GM21515 (cell line): ENCODE results near the gene NSUN2.
"Not testable (repeated sequence)": the region's sequence is repeated elsewhere in the genome, so short reads cannot be mapped to it uniquely, and the experiment has no call there.

Experiments used
- ATAC-seq: cut with Tn5 transposase; IDR thresholded peaks from one replicate; pipeline ENCODE4 v1.9.1; 2021; ENCODE audit not compliant: unreplicated experiment

Gene NSUN2

DNA sequence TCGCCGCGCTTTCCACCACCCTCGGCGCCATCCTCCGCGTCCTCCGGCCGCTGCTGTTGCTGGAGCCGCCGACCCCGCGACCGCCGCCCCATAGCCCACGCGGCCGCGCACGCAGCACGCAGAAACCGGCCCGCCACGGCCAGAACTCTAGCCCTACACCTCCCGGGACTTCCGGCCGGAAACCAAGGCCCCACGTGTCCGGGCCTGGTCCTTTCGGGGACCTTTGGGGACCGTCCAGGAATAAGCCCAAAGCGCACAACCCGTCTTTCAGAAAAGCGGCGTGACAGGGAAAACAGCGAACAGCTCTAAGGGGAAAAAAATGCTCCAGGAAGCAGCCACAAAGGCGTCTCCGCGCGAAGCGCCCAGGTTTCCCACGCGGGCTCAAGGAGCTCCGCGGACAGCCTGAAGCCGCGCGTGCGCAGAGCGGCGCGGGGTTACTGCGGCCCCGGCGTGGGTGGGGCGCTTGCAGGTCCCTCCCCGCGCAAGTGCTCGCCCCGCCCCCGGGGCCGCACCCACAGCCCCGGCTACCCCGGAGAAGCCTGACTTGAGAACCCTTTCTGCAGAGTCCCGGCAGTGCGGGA is at the start of gene NSUN2, which contains the start of gene SRD5A1:
Gene NSUN2 (minus strand): TSS at position 157 of the 581 bp plus-strand sequence. CDS start 65 bp downstream, at position 92.
Gene SRD5A1 (plus strand): TSS at position 553 of the 581 bp plus-strand sequence. CDS start 137 bp downstream, outside the sequence.
- peak; percentile 87 for ATAC-seq

DNA sequence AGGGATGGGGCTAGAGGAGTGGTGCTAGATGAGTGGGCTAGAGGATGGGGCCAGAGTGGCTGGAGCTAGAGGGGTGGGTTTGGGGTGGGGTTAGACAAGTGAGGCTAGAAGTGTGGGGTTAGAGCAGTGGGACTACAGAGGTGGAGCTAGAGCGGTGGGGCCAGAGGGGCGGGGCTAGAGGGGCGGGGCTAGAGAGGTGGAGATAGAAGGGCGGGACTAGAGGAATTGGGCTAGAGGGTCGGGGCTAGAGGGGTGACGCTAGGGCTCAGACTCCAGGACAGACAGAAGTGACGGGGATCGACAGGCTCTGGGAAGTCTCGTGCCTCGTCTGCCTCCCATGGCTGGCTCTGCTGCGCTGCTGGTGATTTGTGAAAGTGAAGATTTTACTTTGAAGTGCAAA is 49.4 kb upstream of the NSUN2 start:
- no peak for ATAC-seq

DNA sequence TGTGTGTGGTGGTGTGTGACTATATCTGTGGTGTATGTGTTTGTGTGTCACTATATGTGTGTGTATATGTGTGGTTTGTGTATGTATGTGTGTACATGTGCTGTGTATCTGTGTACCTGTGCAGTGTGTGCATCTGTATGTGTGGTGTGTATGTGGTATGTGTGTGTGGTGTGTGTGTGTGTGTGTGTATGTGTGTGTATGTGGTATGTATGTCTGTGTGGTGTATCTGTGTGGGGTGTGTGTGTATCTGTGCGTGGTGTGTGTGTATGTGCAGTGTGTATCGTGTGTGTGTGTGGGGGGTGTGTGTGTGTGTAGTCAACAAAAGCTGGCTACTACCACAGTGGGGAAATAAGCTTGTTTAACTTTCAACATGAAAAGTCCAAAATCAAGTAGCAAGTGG is 48.8 kb upstream of the NSUN2 start:
- no peak for ATAC-seq

DNA sequence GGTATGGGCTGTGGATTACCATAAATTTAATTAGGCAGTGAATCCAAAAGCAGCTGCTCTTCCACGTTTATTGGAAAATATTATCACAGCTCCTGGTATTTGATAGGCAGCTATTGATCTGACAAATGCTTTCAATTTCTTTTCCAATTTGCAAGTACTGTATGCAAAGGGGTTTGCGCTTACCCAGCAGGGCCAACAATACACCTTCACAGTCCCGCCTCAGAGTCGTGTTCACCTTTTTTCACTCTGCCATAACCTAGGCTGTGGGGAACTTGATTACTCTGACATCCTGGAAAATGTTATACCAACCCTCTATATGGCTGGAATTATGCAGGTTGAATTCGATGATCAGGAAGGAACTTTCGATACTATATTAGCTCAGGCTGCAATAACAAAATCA is 48.1 kb upstream of the NSUN2 start:
- ATAC-seq: no peak

DNA sequence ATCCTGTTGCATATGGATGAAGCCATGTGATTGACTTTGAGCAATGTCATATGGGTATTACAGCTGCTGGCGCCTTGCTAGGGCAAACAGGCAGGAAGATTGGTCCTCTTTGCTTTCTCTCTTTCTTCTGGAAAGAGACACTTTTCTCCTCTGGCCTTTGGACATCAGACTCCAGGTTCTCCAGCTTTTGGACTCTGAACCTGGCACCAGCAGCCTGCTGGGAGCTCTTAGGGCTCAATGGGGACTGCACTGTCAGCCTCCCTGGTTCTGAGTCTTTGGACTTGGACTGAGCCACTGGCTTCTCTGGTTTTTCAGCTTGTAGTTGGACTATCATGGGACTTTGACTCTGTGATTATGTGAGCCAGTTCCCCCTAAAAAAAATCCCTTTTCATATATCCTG is 45.5 kb upstream of the NSUN2 start:
- no peak for ATAC-seq

DNA sequence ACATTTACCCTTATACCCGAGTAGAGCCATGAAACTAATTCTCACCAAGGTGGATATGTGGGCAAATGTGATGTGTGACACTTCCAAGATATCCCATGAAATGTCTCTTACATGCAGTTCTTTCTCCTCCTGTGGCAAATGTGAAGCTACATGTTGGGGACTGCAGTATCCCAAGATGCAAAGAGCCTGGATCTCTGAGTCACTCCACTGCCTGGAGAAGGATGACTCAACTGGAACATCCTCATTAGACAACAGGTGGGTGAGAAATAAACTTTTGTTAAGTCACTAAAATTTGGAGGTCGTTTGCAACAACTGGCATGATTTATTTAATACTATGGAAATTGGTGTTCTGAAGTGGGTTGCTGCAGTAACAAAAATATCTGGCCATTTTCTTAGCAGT is 43.9 kb upstream of the NSUN2 start:
- no peak for ATAC-seq

DNA sequence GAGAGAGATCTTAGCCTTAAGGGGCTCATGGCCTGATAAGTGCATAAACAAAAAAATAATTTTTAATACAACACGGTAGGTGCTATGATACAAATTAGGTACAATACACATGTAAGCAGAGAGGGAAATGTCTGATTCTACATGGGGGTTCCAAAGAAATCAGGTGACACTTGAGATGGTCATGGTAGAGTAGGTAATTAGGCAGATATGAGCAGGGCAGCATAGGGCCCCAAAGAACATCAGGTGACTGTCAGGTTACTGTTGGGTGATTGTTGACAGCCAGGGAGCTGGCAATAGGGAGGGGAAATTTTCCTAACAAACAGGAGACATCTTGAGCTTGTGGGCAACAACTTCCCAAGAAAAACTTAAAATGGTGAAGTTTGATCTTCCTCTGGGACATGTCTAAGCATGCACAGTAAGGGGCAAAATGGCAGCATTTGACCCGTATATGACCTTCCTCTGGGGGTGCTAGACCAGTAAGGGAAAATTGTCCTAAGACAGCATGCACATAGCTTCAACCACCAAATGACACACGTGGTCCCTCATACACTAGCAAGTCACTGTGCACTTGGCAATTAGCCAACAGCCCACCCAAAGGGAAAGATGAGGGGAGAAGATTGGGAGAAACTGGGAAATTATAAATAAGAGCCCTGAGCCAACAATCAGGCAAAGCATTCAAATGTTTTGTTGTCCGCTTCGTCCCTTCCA is 43.1 kb upstream of the NSUN2 start:
- no peak for ATAC-seq

DNA sequence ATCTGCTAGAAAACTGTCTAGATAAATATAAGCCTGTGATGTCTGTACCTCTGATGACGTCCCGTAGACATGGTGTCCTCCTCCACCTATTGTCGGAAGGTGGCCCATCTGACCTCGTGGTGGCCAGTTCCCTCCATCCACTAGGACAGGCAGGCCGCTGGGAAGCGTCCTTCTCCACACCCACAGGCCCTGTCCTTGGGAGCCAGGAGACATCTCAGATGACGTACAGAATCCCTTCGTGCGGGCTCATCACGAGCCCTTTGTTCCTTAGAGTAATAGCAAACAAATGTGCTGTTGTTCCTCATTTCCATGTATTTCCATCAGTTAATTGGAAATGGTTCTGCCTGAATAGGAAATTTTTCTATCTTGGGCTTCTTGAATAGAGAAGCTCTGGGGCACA is 42.0 kb upstream of the NSUN2 start:
- no peak for ATAC-seq

DNA sequence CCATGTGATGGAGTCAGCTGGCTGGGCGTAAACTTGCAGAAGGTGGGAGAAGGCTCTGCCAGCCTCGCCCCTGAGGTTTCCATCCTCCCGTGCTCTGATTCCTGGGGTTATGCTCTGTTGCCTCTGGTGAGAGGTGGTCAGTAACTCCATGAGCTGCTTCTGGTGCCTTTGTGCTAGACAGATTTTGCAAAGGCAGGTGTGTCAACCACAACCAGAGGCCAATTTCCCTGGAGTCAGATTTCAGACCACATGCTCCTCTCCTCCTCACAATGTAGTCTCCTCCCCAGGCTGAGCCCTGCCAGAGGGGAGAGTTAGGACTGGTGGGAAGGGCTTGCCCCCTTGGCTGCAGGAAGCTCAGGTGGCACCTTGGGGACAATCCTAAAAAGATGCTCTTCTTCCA is 41.6 kb upstream of the NSUN2 start:
- ATAC-seq: no peak

DNA sequence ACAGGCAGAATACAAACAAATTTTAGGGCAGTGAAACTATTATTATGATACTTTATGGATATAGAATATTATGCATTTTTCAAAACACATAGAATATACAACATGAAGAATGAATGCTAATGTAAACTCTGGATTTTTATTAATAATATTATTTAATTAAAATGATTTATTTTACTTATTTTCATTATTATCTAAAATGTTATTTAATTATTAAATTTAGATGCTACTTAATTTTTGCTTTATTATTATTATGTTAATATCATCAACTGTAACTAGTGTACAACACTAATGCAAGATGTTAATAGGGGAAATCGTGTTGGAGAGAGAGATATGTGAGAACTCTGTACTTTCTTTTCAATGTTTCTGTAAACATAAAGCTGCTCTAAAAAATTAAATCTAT is 41.1 kb upstream of the NSUN2 start:
- no peak for ATAC-seq

DNA sequence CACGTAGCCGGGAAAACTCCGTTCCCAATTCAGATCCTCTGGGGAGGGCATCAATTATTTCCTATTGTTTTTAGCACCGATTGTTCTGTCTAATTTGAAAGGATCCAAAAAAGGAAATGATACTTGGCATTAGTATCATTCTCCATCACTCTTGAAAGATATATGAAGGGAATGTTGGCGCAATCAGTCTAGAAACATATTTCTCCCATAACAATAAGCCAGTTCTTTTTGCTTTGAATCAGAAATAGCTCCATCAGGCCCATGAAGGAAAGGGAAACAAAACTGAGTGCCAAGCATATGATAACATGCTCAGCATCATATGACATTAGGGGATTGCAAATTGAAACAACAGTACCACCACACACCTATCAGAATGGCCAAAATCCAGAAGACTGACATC is 40.2 kb upstream of the NSUN2 start:
- ATAC-seq: no peak

DNA sequence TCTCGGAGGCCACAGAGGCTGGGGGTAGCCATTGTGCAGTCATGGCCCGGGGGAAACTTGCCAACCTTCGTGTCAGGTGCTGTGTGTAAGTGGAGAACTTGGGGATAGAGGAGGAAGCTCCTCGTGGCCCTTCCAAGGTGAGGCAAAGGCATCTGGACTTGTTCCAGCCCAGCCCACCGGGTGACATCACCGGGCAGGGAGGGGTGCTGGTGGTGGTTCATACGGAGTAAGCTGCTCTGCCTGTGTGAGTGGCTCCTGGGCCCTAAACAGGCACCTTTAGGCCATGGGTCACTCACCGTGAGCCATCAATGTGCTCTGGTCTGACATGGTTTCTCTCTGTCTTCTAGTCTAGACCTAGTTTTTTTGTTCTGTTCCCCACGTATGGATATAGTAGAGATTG is 35.9 kb upstream of the NSUN2 start:
- ATAC-seq: not testable (repeated sequence)

DNA sequence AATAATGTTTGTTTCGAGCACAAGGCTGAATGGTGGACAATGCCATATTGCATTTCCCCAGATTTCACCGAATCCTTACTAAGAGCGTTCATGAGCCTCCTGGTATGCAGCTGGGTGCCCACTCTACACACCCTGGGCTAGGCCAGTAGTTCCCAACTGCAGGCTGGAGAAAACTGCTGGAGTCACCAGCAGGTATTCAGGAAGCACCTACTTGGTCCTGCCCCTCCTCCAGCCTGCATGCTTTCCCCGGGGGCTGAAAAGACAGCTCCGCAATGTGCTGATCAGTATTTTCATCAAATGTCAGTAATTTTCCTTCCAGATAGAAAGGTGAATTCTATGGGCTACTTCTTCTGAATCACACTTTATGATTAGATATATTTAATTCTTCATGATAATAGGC is 34.8 kb upstream of the NSUN2 start:
- ATAC-seq: no peak

DNA sequence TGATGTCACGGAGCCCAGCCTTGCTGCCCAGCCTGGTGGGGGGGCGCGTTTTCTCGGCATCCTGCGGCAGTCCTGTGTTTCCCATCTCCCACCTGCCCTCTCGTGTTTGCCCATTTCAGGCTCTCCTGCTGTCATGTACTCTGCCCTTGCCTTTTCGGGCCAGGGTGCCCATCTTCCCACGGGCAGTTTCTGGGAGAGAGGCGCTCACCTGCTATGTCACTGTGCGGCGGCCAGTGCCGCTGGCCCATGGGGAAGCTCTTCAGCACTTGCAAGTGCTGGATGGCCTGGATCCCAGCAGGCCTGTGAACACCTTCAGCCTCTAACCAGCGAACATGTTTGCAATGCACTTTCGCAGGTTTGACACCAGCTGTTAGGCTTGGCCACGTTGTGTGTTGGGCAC is 33.9 kb upstream of the NSUN2 start:
- no peak for ATAC-seq

DNA sequence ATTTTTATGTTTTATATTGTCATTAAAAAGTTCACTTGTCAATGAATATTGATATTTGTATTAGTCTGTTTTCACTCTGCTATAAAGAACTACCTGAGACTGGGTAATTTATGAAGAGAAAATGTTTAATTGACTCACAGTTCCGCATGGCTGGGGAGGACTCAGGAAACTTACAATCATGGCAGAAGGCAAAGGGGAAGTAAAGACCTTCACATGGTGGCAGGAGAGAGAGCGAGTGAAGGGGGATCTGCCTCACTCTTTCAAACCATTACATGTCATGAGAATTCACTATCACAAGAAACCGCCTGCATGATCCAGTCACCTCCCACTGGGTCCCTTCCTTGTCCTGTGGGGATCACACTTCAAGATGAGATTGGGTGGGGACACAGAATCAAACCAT is 27.8 kb upstream of the NSUN2 start:
- ATAC-seq: peak; percentile 63

DNA sequence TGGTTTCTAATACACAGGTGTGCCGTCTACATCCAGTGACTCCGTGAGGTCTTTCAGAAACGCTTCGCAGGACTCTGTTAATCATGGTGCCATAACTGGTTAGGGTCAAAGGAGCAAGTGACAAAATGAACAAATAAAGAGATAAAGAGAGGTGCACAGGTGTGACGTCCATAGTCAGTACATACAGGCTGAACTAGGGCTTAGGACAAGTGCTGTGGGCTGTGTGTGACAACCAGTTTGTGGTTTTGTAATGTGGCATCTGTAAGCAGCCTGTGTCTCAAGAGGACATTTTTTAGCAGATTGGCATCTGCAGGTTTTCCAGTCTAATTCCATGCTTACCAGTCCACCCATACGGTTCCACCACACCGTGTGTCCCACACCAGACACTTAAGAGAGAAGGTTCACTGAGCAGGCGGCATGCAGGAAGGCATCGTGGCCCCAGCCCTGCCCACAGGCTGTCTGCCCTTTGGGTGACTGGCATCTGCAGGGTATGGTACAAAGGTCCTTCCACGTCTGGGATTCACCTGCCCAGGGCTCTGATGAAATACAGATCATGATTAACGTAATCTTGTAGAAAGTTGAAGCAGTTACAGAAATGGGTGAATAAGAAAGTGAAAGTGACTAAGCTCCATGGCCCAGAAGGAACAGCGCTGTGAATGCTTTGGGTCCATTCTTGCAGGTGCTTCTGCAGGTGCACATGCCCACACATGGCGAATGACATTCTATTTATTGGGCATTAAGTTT is 27.3 kb upstream of the NSUN2 start:
- peak; percentile 72 for ATAC-seq

DNA sequence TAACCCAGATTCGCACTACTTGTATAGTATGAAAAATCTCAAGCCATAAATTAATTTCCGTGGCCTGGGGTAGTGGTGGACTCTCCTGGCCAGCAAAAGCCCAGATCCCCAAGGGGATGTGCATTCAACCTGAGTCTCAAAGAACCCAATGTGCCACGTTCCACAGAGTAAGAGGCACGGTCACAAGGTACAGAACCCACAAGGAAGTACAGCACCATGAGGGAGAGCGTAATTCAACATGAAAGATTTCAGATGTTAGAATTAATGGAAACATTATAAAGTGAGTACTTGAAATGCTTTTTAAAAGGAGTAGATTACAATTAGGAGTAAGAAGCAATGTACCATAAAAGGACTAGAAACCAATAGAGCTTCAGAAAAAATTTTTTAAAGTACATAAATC is 23.8 kb upstream of the NSUN2 start:
- no peak for ATAC-seq

DNA sequence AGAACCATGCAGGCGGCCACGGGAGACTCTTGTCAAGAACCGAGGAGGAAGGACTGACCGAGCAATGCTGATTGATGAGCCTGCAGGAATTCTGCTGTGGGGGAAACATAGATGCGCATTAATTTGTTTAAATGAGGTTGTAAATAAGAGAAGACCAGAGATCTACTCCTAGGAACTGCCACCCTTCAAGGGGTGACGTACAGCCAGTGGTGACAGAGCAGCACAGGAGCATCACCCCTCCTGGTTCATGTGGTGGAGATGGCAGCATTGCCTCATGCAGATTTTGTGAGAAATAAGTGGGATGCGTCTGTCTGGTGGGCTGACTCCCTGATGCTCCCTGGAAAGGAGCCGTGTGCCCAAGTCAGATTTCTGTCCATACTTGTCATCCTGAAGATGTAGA is 22.6 kb upstream of the NSUN2 start:
- no peak for ATAC-seq

DNA sequence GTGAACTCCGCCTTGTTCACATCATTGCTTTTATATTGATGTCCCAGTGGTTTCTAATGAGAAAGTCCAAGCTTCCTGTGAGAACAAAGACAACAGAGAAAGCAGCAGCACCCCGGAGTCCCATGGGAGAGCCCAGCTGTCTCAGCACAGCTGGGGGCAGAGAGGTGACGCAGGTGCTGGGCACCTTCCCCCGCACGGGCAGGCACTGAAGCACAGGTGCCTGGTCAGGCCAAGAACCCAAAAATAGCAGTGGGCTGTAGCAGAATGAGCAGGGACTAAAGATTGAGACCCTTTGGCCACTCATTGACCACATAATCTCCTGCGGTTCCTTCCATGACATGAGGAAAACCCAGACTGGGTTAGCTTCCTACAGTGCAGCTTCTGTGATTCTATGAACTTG is 19.2 kb upstream of the NSUN2 start:
- peak; percentile 83 for ATAC-seq

DNA sequence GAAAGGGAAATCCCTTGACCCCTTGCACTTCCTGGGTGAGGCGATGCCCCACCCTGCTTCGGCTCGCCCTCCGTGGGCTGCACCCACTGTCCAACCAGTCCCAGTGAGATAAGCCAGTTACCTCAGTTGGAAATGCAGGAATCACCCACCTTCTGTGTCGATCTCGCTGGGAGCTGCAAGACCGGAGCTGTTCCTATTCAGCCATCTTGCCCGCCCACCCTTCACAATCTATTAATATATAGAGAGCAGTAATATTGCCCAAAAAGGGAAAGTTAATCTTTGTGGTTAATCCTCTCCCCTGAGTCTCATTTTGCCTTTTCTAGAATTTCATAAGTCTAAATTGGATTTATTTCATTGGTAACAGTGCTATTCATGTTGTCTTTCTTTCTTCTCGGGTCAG is 16.8 kb upstream of the NSUN2 start:
- no peak for ATAC-seq

DNA sequence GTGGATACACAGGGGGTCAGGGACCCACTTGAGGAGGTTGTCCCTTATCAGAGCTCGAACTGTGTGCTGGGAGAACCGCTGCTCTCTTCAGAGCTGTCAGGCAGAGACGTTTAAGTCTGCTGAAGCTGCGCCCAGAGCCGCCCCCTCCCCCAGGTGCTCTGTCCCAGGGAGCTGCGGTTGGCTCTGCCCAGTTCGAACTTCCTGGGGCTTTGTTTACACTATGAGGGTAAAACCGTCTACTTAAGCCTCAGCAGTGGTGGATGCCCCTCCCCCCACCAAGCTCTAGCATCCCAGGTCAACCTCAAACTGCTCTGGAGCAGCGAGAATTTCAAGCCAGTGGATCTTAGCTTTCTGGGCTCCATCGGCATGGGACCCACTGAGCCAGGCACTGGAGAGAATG is 16.3 kb upstream of the NSUN2 start:
- ATAC-seq: no peak
